ENCODE data around the gene CASK. TPM values are rescaled to one million over a fixed set of nuclear protein-coding genes. Genes with fewer than 3 reads are reported as not detected.

CASK gene
- total RNA-seq, 2 experiments from 2014 or later = 18.2 to 20.2 TPM

GRCh38 chrX:41870719-41871151, 52.6 kb downstream of the CASK start:
- intact Hi-C loops (cut with micrococcal nuclease) = no loop called here
- no peak for DNase-seq
- Mint-ChIP-seq H3K4me1 (ENCODE audit: low read depth) (peaks cover 49% of the 10 kb centered on the region), H3K27ac (peak overlapping the region; percentile 11), H3K4me3 (no peak overlapping the region), H3K9me3 (peaks cover 8% of the 10 kb centered on the region), H3K36me3 (ENCODE audit: low read depth) (peaks cover 7% of the 10 kb centered on the region), H3K27me3 (no peaks in the 10 kb centered on the region)
- ChIA-PET CTCF (no interaction called here), POLR2A (no interaction called here)
- no peak for TF ChIP-seq CTCF (IDR thresholded peaks at IDR 0.05)
- ATAC-seq = no peak

DNA sequence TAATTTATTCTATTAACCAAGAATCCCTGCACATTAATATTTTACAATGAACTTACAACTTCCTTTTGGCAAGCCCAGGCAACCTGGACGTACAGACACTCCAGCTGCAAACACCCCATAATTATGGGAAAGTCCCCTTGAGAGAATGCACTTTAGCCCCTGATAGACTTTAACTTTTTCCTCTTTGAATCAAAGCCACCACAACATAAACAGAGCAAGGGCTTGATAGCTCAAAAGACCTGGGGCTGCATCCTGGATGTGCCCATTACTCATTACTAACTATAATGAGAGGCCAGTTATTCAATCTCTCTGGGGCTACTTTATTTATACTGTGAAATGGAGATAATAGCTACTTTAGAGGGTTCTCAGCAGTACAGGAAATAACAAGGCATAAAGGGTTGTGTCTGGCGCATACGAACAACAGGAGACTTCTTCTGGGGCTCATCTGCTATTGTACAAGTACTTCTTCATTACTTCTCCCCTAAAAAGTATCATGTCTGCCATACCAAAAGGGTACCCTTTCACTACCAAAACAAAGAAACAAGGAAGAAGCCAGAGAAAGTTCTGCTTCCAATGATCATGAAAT, 54.9 kb downstream of the CASK start:
- Mint-ChIP-seq H3K4me1 (ENCODE audit: low read depth) (peaks cover 58% of the 10 kb centered on the region), H3K36me3 (ENCODE audit: low read depth) (peaks cover 3% of the 10 kb centered on the region), H3K27ac (peak overlapping the region; percentile 76), H3K9me3 (peaks cover 6% of the 10 kb centered on the region), H3K27me3 (no peaks in the 10 kb centered on the region), H3K4me3 (no peak overlapping the region)
- ATAC-seq (peak; percentile 24), DNase-seq (no peak)
- TF ChIP-seq CTCF (IDR thresholded peaks at IDR 0.05) = no peak
- ChIA-PET POLR2A (interaction anchor here (1.2 kb wide), 1 partner anchor 17 kb away, joined by 3 read pairs; no protein-coding TSS in a partner anchor), CTCF (no interaction called here)
- intact Hi-C loops (cut with micrococcal nuclease) = no loop called here

DNA sequence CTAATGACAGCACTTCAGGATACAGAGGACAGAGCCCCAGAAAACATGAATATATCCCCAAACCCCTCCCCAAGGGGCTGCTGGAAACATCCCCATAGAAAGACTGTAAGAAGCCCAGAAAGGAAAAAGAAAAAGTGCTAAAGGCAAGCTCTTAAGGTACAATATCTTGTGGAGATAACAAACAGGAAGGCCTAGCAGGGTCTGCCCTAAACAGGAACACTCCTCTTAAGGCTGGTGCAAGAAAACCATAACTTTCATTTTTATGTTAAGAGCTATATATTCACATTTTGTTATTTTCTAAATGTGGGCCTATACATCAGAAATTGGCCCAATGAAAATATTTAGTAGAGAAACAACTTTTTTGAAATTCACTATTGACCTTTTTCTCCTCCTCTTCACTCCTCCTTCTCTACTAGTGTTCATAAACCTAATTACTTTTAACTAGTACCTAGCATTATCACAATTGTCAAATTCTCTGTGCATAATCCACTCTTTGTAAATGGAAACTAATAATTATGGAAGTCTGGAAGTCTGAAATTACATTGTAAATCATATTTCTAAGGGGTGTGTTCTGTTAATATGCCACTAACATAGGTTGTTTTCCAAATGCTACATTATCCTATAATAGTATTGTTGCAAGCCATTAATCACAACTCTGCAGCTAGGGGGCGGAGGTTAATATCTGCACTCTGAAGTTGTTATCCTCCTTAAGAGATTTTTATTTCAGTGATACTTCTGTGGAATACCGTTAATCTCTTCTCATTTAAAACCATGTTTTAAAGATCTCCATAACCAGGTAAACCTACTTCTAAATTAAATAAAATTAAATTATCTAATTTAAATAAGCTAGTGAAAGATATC, 59.8 kb downstream of the CASK start:
- H3K9me3 Mint-ChIP-seq = peaks cover 6% of the 10 kb centered on the region
- ATAC-seq (no peak), DNase-seq (no peak)
- TF ChIP-seq CTCF (IDR thresholded peaks at IDR 0.05) = no peak
- H3K4me3 Mint-ChIP-seq = no peak overlapping the region
- intact Hi-C loops (cut with micrococcal nuclease) = no loop called here
- no peaks in the 10 kb centered on the region for H3K27me3 Mint-ChIP-seq
- peaks cover 8% of the 10 kb centered on the region for H3K36me3 Mint-ChIP-seq (ENCODE audit: low read depth)
- ChIA-PET CTCF (interaction anchor here (1.4 kb wide), 1 partner anchor 55 kb away, joined by 4 read pairs; no protein-coding TSS in a partner anchor), POLR2A (no interaction called here)
- H3K4me1 Mint-ChIP-seq (ENCODE audit: low read depth) = peaks cover 54% of the 10 kb centered on the region
- peak overlapping the region; percentile 86 for H3K27ac Mint-ChIP-seq

DNA sequence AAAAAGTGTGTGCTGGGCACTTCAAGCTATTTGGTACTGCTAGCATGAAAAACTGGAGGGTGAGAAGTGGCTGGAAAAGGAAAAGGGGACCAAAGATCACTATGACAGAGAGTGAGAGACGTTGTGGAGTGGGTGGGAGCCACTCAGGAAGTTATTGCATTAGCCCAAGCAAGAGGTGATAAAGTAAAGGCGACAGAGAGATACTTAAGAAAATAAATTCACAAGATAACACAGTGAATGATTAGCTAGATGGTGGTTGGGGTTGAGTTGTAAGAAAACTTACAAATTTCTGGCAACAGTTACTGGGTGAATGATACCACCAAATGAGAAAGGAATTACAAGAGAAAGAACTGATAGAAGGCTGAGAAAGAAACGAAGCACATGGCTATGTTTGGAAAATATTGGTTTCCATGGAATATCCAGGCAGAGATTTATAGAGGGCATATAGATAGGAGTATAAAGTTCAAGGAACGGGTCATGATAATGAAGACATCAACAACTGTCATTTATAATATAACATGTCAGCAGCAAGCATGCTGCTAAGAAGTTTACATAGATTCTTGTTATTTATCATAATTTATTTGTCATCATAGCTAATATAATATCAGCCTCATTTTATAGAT, 60.7 kb downstream of the CASK start:
- peaks cover 8% of the 10 kb centered on the region for H3K36me3 Mint-ChIP-seq (ENCODE audit: low read depth)
- ChIA-PET POLR2A (no interaction called here), CTCF (interaction anchor here (1.4 kb wide), 1 partner anchor 55 kb away, joined by 4 read pairs; no protein-coding TSS in a partner anchor)
- no peak for TF ChIP-seq CTCF (IDR thresholded peaks at IDR 0.05)
- H3K27me3 Mint-ChIP-seq = no peaks in the 10 kb centered on the region
- H3K4me1 Mint-ChIP-seq (ENCODE audit: low read depth) = peaks cover 54% of the 10 kb centered on the region
- DNase-seq (no peak), ATAC-seq (no peak)
- no peak overlapping the region for H3K4me3 Mint-ChIP-seq
- peak overlapping the region; percentile 86 for H3K27ac Mint-ChIP-seq
- peaks cover 6% of the 10 kb centered on the region for H3K9me3 Mint-ChIP-seq
- intact Hi-C loops (cut with micrococcal nuclease) = no loop called here

All from activated CD8-positive, alpha-beta T cell treated with anti-CD3 and anti-CD28 coated beads for 36 hours (primary cell).